HEK293 (cell line): Measurements from ENCODE around the gene CDK8.

Experiments used
- CTCF ChIA-PET: fragments of 350-600 bp; formaldehyde crosslinking; extraction: SDS; loops from one replicate; lab custom pipeline; 2021; ENCODE audit warnings: antibody characterized with exemption; lab: Yijun Ruan, JAX
- POLR2A ChIA-PET: fragments of 300-600 bp; formaldehyde crosslinking; extraction: SDS; loops from one replicate; lab custom pipeline; 2020; ENCODE audit warnings: antibody characterized with exemption, inconsistent platforms; lab: Yijun Ruan, JAX
- H3K27ac ChIP-seq: fragments of 200-500 bp; sonication (Bioruptor generic); 2 replicates; pipeline ENCODE4 v1.5.1; 2014; ENCODE audit warnings: low read depth, low read length, control low read depth, inconsistent platforms; ENCODE audit errors: extremely low read depth
- H3K36me3 ChIP-seq, 2 experiments: fragments of 200-500 bp in 1 of 2; sonication (Bioruptor generic) in 1 of 2; 1 replicate in 1 of 2; 2 replicates in 1 of 2; pipeline ENCODE4 v1.5.1; 2014 to 2017; ENCODE audit warnings: inconsistent platforms in 2 of 2, low read length in 2 of 2; ENCODE audit not compliant: control insufficient read depth in 2 of 2, insufficient read depth in 1 of 2
- H3K4me1 ChIP-seq: fragments of 200-500 bp; sonication (Bioruptor generic); 2 replicates; pipeline ENCODE4 v1.5.1; 2014; ENCODE audit warnings: mild to moderate bottlenecking, low read length, inconsistent platforms; ENCODE audit not compliant: control insufficient read depth, insufficient read depth
- H3K4me3 ChIP-seq: 2 replicates; pipeline ENCODE4 v1.5.1; 2011; ENCODE audit warnings: low read depth, mild to moderate bottlenecking, control low read depth, low read length, moderate library complexity
- H3K9me3 ChIP-seq: fragments of 200-500 bp; sonication (Bioruptor generic); 2 replicates; pipeline ENCODE4 v1.5.1; 2014; ENCODE audit warnings: low read depth, low read length, inconsistent platforms; ENCODE audit not compliant: control insufficient read depth, insufficient read depth
- SCRT2 ChIP-seq: fragments of 450-650 bp; formaldehyde crosslinking; IDR thresholded peaks from 2 replicates; pipeline ENCODE4 v1.5.1; 2016; ENCODE audit warnings: missing biosample characterization, missing genetic modification characterization
- ZBTB17 ChIP-seq: fragments of 450-650 bp; formaldehyde crosslinking; IDR thresholded peaks from 2 replicates; pipeline ENCODE4 v1.5.1; 2016; ENCODE audit warnings: missing biosample characterization, missing genetic modification characterization
- ZNF274 ChIP-seq, 2 experiments: fragments of 200-500 bp in 1 of 2; fragments of 450-650 bp in 1 of 2; sonication (Bioruptor generic) in 1 of 2; formaldehyde crosslinking in 1 of 2; IDR thresholded peaks; 2 replicates each; pipeline versions ENCODE4 v1.5.1 to v1.6.1; 2014 to 2016; ENCODE audit warnings: borderline replicate concordance in 1 of 2, inconsistent platforms in 1 of 2, low read length in 1 of 2, missing biosample characterization in 1 of 2, missing genetic modification characterization in 1 of 2
- ZNF302 ChIP-seq: fragments of 450-650 bp; formaldehyde crosslinking; IDR thresholded peaks from 2 replicates; pipeline ENCODE4 v1.5.1; 2016; ENCODE audit warnings: missing biosample characterization, missing genetic modification characterization, low read depth
- ZNF596 ChIP-seq: fragments of 450-650 bp; IDR thresholded peaks from 2 replicates; pipeline ENCODE4 v1.5.0; 2018; ENCODE audit warnings: missing biosample characterization, mild to moderate bottlenecking, missing genetic modification characterization, moderate library complexity
- ZNF768 ChIP-seq: fragments of 450-650 bp; formaldehyde crosslinking; IDR thresholded peaks from 2 replicates; pipeline ENCODE4 v1.5.1; 2018; ENCODE audit warnings: missing biosample characterization, mild to moderate bottlenecking, missing genetic modification characterization
- TF ChIP-seq, protein P1 (sequence below): fragments of 450-650 bp; formaldehyde crosslinking; IDR thresholded peaks from 2 replicates; pipeline ENCODE4 v1.5.1; 2016; ENCODE audit warnings: missing biosample characterization, missing genetic modification characterization, borderline replicate concordance
- TF ChIP-seq, protein P2 (sequence below): fragments of 450-650 bp; formaldehyde crosslinking; IDR thresholded peaks from 2 replicates; pipeline ENCODE4 v1.5.1; 2017; ENCODE audit warnings: missing biosample characterization, missing genetic modification characterization
- TF ChIP-seq, protein P3 (sequence below): fragments of 450-650 bp; formaldehyde crosslinking; IDR thresholded peaks from 2 replicates; pipeline ENCODE4 v1.5.1; 2017; ENCODE audit warnings: missing biosample characterization, missing genetic modification characterization
- TF ChIP-seq, protein P4 (sequence below): fragments of 450-650 bp; formaldehyde crosslinking; IDR thresholded peaks from 2 replicates; pipeline ENCODE4 v1.5.1; 2016; ENCODE audit warnings: missing biosample characterization, missing genetic modification characterization, low read depth
- TF ChIP-seq, protein P5 (sequence below): fragments of 450-650 bp; formaldehyde crosslinking; IDR thresholded peaks from 2 replicates; pipeline ENCODE4 v1.5.1; 2016; ENCODE audit warnings: missing biosample characterization, missing genetic modification characterization, borderline replicate concordance
- TF ChIP-seq, protein P6 (sequence below): fragments of 450-650 bp; formaldehyde crosslinking; IDR thresholded peaks from 2 replicates; pipeline ENCODE4 v1.5.1; 2017; ENCODE audit warnings: missing biosample characterization, missing genetic modification characterization
- TF ChIP-seq, protein P7 (sequence below): fragments of 450-650 bp; formaldehyde crosslinking; IDR thresholded peaks from 2 replicates; pipeline ENCODE4 v1.5.1; 2016; ENCODE audit warnings: missing biosample characterization, missing genetic modification characterization

Gene CDK8

DNA sequence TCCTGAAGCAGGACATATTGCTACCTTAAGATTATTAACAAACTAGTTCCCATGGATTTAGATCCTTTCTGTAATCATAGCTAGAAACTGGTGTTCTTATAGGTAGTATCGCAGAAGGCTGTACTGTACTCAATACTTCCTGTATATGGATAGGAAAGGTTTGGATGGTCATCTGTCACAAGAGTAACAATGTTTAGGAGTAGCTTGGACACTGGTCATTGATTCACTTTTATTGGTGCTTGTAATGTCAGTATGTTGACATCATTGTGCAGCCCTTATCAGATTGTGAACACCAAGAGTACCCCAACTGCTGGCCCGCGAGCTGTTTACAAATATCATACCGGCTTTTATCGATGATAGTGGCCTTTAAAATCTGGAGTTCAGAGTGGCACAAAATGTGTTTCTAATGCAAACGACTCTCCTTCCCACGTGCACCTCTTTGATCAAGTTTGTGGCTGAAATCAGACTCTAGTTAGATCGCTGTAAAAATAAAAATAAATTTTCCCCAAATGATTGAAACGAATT lies 605 bp upstream of the CDK8 start:
- Histone ChIP-seq H3K4me1 (peaks cover 9% of the 10 kb centered on the region; the same call in 1 of the 2 replicates), H3K9me3 (no peaks in the 10 kb centered on the region)
- TF ChIP-seq, protein P1, sequence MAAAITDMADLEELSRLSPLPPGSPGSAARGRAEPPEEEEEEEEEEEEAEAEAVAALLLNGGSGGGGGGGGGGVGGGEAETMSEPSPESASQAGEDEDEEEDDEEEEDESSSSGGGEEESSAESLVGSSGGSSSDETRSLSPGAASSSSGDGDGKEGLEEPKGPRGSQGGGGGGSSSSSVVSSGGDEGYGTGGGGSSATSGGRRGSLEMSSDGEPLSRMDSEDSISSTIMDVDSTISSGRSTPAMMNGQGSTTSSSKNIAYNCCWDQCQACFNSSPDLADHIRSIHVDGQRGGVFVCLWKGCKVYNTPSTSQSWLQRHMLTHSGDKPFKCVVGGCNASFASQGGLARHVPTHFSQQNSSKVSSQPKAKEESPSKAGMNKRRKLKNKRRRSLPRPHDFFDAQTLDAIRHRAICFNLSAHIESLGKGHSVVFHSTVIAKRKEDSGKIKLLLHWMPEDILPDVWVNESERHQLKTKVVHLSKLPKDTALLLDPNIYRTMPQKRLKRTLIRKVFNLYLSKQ (tag by site-specific recombination): no peak
- TF ChIP-seq, protein P2, sequence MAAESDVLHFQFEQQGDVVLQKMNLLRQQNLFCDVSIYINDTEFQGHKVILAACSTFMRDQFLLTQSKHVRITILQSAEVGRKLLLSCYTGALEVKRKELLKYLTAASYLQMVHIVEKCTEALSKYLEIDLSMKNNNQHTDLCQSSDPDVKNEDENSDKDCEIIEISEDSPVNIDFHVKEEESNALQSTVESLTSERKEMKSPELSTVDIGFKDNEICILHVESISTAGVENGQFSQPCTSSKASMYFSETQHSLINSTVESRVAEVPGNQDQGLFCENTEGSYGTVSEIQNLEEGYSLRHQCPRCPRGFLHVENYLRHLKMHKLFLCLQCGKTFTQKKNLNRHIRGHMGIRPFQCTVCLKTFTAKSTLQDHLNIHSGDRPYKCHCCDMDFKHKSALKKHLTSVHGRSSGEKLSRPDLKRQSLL (tag by site-specific recombination): no peak
- TF ChIP-seq, protein P3, sequence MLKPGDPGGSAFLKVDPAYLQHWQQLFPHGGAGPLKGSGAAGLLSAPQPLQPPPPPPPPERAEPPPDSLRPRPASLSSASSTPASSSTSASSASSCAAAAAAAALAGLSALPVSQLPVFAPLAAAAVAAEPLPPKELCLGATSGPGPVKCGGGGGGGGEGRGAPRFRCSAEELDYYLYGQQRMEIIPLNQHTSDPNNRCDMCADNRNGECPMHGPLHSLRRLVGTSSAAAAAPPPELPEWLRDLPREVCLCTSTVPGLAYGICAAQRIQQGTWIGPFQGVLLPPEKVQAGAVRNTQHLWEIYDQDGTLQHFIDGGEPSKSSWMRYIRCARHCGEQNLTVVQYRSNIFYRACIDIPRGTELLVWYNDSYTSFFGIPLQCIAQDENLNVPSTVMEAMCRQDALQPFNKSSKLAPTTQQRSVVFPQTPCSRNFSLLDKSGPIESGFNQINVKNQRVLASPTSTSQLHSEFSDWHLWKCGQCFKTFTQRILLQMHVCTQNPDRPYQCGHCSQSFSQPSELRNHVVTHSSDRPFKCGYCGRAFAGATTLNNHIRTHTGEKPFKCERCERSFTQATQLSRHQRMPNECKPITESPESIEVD (tag by site-specific recombination): no peak
- TF ChIP-seq ZNF596: no peak
- no peak for TF ChIP-seq SCRT2 (tag by site-specific recombination)
- TF ChIP-seq ZNF768 (tag by site-specific recombination): no peak
- TF ChIP-seq, protein P4, sequence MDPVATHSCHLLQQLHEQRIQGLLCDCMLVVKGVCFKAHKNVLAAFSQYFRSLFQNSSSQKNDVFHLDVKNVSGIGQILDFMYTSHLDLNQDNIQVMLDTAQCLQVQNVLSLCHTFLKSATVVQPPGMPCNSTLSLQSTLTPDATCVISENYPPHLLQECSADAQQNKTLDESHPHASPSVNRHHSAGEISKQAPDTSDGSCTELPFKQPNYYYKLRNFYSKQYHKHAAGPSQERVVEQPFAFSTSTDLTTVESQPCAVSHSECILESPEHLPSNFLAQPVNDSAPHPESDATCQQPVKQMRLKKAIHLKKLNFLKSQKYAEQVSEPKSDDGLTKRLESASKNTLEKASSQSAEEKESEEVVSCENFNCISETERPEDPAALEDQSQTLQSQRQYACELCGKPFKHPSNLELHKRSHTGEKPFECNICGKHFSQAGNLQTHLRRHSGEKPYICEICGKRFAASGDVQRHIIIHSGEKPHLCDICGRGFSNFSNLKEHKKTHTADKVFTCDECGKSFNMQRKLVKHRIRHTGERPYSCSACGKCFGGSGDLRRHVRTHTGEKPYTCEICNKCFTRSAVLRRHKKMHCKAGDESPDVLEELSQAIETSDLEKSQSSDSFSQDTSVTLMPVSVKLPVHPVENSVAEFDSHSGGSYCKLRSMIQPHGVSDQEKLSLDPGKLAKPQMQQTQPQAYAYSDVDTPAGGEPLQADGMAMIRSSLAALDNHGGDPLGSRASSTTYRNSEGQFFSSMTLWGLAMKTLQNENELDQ (tag by site-specific recombination): no peak
- TF ChIP-seq ZBTB17: no peak
- TF ChIP-seq, protein P5, sequence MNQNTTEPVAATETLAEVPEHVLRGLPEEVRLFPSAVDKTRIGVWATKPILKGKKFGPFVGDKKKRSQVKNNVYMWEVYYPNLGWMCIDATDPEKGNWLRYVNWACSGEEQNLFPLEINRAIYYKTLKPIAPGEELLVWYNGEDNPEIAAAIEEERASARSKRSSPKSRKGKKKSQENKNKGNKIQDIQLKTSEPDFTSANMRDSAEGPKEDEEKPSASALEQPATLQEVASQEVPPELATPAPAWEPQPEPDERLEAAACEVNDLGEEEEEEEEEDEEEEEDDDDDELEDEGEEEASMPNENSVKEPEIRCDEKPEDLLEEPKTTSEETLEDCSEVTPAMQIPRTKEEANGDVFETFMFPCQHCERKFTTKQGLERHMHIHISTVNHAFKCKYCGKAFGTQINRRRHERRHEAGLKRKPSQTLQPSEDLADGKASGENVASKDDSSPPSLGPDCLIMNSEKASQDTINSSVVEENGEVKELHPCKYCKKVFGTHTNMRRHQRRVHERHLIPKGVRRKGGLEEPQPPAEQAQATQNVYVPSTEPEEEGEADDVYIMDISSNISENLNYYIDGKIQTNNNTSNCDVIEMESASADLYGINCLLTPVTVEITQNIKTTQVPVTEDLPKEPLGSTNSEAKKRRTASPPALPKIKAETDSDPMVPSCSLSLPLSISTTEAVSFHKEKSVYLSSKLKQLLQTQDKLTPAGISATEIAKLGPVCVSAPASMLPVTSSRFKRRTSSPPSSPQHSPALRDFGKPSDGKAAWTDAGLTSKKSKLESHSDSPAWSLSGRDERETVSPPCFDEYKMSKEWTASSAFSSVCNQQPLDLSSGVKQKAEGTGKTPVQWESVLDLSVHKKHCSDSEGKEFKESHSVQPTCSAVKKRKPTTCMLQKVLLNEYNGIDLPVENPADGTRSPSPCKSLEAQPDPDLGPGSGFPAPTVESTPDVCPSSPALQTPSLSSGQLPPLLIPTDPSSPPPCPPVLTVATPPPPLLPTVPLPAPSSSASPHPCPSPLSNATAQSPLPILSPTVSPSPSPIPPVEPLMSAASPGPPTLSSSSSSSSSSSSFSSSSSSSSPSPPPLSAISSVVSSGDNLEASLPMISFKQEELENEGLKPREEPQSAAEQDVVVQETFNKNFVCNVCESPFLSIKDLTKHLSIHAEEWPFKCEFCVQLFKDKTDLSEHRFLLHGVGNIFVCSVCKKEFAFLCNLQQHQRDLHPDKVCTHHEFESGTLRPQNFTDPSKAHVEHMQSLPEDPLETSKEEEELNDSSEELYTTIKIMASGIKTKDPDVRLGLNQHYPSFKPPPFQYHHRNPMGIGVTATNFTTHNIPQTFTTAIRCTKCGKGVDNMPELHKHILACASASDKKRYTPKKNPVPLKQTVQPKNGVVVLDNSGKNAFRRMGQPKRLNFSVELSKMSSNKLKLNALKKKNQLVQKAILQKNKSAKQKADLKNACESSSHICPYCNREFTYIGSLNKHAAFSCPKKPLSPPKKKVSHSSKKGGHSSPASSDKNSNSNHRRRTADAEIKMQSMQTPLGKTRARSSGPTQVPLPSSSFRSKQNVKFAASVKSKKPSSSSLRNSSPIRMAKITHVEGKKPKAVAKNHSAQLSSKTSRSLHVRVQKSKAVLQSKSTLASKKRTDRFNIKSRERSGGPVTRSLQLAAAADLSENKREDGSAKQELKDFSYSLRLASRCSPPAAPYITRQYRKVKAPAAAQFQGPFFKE: no peak
- no peak for TF ChIP-seq ZNF274 (IDR thresholded peaks at IDR 0.05; ENCODE audit: low read length)
- TF ChIP-seq ZNF274 (tag by site-specific recombination; IDR thresholded peaks at IDR 0.05; ENCODE audit: borderline replicate concordance): no peak
- TF ChIP-seq, protein P6, sequence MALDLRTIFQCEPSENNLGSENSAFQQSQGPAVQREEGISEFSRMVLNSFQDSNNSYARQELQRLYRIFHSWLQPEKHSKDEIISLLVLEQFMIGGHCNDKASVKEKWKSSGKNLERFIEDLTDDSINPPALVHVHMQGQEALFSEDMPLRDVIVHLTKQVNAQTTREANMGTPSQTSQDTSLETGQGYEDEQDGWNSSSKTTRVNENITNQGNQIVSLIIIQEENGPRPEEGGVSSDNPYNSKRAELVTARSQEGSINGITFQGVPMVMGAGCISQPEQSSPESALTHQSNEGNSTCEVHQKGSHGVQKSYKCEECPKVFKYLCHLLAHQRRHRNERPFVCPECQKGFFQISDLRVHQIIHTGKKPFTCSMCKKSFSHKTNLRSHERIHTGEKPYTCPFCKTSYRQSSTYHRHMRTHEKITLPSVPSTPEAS (tag by site-specific recombination): no peak
- TF ChIP-seq ZNF302 (tag by site-specific recombination): no peak
- TF ChIP-seq, protein P7, sequence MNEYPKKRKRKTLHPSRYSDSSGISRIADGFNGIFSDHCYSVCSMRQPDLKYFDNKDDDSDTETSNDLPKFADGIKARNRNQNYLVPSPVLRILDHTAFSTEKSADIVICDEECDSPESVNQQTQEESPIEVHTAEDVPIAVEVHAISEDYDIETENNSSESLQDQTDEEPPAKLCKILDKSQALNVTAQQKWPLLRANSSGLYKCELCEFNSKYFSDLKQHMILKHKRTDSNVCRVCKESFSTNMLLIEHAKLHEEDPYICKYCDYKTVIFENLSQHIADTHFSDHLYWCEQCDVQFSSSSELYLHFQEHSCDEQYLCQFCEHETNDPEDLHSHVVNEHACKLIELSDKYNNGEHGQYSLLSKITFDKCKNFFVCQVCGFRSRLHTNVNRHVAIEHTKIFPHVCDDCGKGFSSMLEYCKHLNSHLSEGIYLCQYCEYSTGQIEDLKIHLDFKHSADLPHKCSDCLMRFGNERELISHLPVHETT (tag by site-specific recombination): no peak
- TF ChIP-seq, all 188 proteins: peak for 0
- ChIA-PET CTCF (interaction anchor here (0.7 kb wide), 1 partner anchor 16 kb away, joined by 4 read pairs; no protein-coding TSS in a partner anchor), POLR2A (interaction anchor here (0.7 to 1.0 kb wide), 2 partner anchors 31 to 1206 kb away, joined by 3 to 4 read pairs; partner anchors contain the start of gene RNF6)
- Histone ChIP-seq H3K4me3 (peak overlapping the region; percentile 78), H3K36me3 (no peaks in the 10 kb centered on the region), H3K27ac (peak overlapping the region; percentile 98)
